ENCODE measurements around the gene GINM1. TPM values are rescaled to one million over a fixed set of nuclear protein-coding genes. Genes with fewer than 3 reads are reported as not detected.
A peak's percentile ranks its signal among the peaks of the same experiment; 100 is the strongest.

GINM1 gene
- total and polyA plus RNA-seq, 9 of the 15 experiments (the other 6 are each of a cell fraction or from before 2014, with no cell fraction given): 5.0 to 19.3 (median 14.2) TPM

GRCh38 chr6:149545258-149545753 lies 20.9 kb upstream of the GINM1 start (continued):
- TF ChIP-seq THRA (IDR thresholded peaks at IDR 0.05): no peak
- peak; percentile 15 to 46 (median 33); a peak in 3 of 6 replicates for TF ChIP-seq CTCF (IDR thresholded peaks at IDR 0.05 in 2 of 3, conservative IDR thresholded peaks at IDR 0.05 in 1 of 3; ENCODE audit: insufficient read depth in 2 of 3, low read depth in 1 of 3, low read length in 3 of 3)
- TF ChIP-seq E2F5 (CRISPR knock-in tag; IDR thresholded peaks at IDR 0.05): no peak
- no peak for TF ChIP-seq ATF2 (CRISPR knock-in tag; IDR thresholded peaks at IDR 0.05)
- TF ChIP-seq NR3C1 (CRISPR knock-in tag; IDR thresholded peaks at IDR 0.05): no peak
- TF ChIP-seq ZNF77 (CRISPR knock-in tag; IDR thresholded peaks at IDR 0.05): no peak
- peak; percentile 91 for TF ChIP-seq RFX1 (IDR thresholded peaks at IDR 0.05)
- TF ChIP-seq ZNF408 (CRISPR knock-in tag; IDR thresholded peaks at IDR 0.05; ENCODE audit: low read depth): no peak
- peak in 1 of 2 experiments; percentile 60; a peak in 1 of 4 replicates for TF ChIP-seq TEAD1 (CRISPR knock-in tag; IDR thresholded peaks at IDR 0.05)
- no peak for TF ChIP-seq VEZF1 (CRISPR knock-in tag; IDR thresholded peaks at IDR 0.05)
- TF ChIP-seq ETV6 (IDR thresholded peaks at IDR 0.05; ENCODE audit: borderline replicate concordance in 1 of 2, low read depth in 2 of 2, low read length in 1 of 2): no peak
- no peak for TF ChIP-seq ETV6 (CRISPR knock-in tag; IDR thresholded peaks at IDR 0.05; ENCODE audit: borderline replicate concordance)
- no peak for TF ChIP-seq RFX7 (CRISPR knock-in tag; IDR thresholded peaks at IDR 0.05)
- peak; percentile 41 for TF ChIP-seq CTCFL (IDR thresholded peaks at IDR 0.05; ENCODE audit: borderline replicate concordance, insufficient read depth, low read depth, low read length, poor library complexity, severe bottlenecking)
- peak in 2 of 3 experiments; percentile 26 to 67 for TF ChIP-seq YY1 (IDR thresholded peaks at IDR 0.05; ENCODE audit: borderline replicate concordance in 1 of 3, control insufficient read depth in 1 of 3, extremely low read depth in 1 of 3, insufficient read depth in 3 of 3, insufficient read length in 1 of 3, insufficient replicate concordance in 2 of 3, low read depth in 1 of 3, low read length in 2 of 3)
- TF ChIP-seq ETV5 (CRISPR knock-in tag; IDR thresholded peaks at IDR 0.05; ENCODE audit: low read depth): no peak
- no peak for TF ChIP-seq SUPT5H (IDR thresholded peaks at IDR 0.05)
- TF ChIP-seq SMAD2 (IDR thresholded peaks at IDR 0.05; ENCODE audit: low read depth, low read length): no peak

All from K562 (cell line).